ENCODE measurements around the gene TNK1. TPM values are rescaled to one million over a fixed set of nuclear protein-coding genes. Genes with fewer than 3 reads are reported as not detected.
"Not testable (repeated sequence)": the region's sequence is repeated elsewhere in the genome, so short reads cannot be mapped to it uniquely, and the experiment has no call there.

TNK1 gene
- polyA plus RNA-seq (2013), result 3.7 TPM

DNA sequence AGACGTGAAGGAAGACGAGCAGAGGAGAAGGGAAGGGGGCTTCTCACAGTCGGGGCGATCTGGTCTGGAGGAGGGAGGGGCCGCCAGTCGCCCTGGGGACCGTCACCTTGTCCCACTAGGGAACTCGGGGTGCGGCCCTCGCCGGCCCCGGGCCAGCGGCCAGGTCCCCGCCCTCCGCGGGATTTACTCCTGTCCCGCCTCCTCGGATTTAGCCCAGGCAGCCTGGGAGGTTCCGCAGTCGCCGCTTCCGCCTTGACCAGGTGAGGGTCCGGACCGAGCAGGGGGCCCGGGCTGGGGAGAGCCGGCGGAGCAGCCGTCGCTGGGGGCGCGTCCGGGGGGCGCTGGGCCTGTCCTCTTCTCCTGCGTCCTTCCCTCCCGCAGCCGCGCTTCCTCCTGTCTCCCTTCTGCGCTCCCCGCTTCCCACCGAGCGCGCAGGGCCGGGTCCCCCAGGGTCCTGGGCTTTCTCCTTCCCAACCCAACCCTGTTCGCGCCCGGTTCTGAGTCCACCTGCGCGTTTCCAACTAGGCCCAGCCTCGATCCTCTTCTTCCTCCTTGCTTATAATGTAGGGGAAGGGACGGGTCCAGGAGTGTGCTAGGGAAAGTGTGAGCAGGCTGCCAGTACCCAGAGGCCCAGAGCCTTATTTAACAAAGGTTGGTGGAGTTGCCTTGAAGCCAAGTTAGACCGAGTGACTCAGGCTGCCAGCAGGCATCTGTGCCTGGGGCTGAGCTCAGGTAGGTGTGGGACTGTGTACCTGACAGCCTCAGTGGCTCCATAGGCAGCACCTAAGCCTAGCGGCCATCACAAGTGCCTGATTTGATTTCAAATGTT lies at the start of gene TNK1:
TSS of gene TNK1 (plus strand) at position 235 of the 829 bp plus-strand sequence. CDS start 1,838 bp downstream, outside the sequence.
- peak within 1 kb of the TSS in 4 of 7 experiments; percentile 42 to 75 (median 52) for H3K4me3 ChIP-seq (ENCODE audit: control insufficient read depth in 1 of 7, extremely low read depth in 1 of 7, insufficient read depth in 4 of 7, low read depth in 2 of 7, low read length in 6 of 7)
- H3K27ac ChIP-seq (ENCODE audit: insufficient read depth in 1 of 2, low read depth in 1 of 2, low read length in 2 of 2, poor library complexity in 1 of 2, severe bottlenecking in 2 of 2), result peak within 1 kb of the TSS in 1 of 2 experiments; percentile 25
- H3K27me3 ChIP-seq (replicated peaks in 2 of 5; ENCODE audit: control insufficient read depth in 4 of 5, insufficient read depth in 5 of 5, low read length in 4 of 5), result peaks cover 2 to 38% (median 23%) of the 10 kb centered on the region in 5 experiments
- H3K36me3 ChIP-seq (ENCODE audit: control insufficient read depth in 4 of 4, insufficient read depth in 4 of 4, low read length in 3 of 4), result no peaks in the 10 kb centered on the region
- 4% methylated on average over 38 of the region's 52 CpGs for WGBS (ENCODE audit: insufficient coverage)
- peaks cover 0 to 11% (median 3%) of the 10 kb centered on the region in 5 experiments for H3K9me3 ChIP-seq (ENCODE audit: control extremely low read depth in 1 of 5, control insufficient read depth in 4 of 5, insufficient read depth in 2 of 5, low read depth in 1 of 5, low read length in 4 of 5)
- POLR2A ChIA-PET, result no interaction called here
- H3K4me1 ChIP-seq (ENCODE audit: control extremely low read depth in 1 of 4, control insufficient read depth in 4 of 4, insufficient read depth in 4 of 4, low read length in 3 of 4), result peaks cover 0 to 31% (median 18%) of the 10 kb centered on the region in 4 experiments
- DNase-seq, result no peak
- CTCF ChIA-PET, result interaction anchor here (0.8 to 2.0 kb wide), 3 partner anchors 11 to 25 kb away, joined by 3 to 6 read pairs (median 5); partner anchors contain the start of gene PLSCR3

DNA sequence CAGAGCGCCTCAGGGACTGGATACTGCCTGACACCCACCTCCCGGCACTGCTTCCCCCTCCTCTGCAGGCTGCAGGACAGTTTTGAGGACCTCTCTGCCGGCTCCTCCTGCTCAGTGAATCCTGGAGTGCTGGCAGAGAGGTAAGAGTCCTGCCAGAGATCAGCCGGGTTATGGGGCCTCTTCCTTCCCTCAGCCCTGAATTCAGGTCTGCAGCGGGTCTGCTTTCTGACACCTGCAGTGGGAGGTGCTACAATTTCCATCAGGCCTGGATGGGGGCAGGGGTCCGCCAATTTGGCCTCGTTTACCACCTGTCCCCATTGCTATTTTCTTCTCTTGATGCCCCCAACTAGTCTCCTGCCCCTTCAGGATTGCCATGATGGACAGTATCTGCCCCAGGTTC lies 48.8 kb upstream of the TNK1 start:
- peaks cover 0 to 2% (median 0%) of the 10 kb centered on the region in 4 experiments for H3K36me3 ChIP-seq (ENCODE audit: control insufficient read depth in 4 of 4, insufficient read depth in 4 of 4, low read length in 3 of 4)
- no peaks in the 10 kb centered on the region for H3K27me3 ChIP-seq (replicated peaks in 2 of 5; ENCODE audit: control insufficient read depth in 4 of 5, insufficient read depth in 5 of 5, low read length in 4 of 5)
- no peak overlapping the region for H3K4me3 ChIP-seq (ENCODE audit: control insufficient read depth in 1 of 7, extremely low read depth in 1 of 7, insufficient read depth in 4 of 7, low read depth in 2 of 7, low read length in 6 of 7)
- CTCF ChIA-PET, result no interaction called here
- H3K27ac ChIP-seq (ENCODE audit: insufficient read depth in 1 of 2, low read depth in 1 of 2, low read length in 2 of 2, poor library complexity in 1 of 2, severe bottlenecking in 2 of 2), result peak overlapping the region in 1 of 2 experiments; percentile 43
- peaks cover 10 to 63% (median 57%) of the 10 kb centered on the region in 4 experiments for H3K4me1 ChIP-seq (ENCODE audit: control extremely low read depth in 1 of 4, control insufficient read depth in 4 of 4, insufficient read depth in 4 of 4, low read length in 3 of 4)
- POLR2A ChIA-PET, result no interaction called here
- 54% methylated on average over 7 of the region's 7 CpGs for WGBS (ENCODE audit: insufficient coverage)
- no peak for DNase-seq
- no peaks in the 10 kb centered on the region for H3K9me3 ChIP-seq (ENCODE audit: control extremely low read depth in 1 of 5, control insufficient read depth in 4 of 5, insufficient read depth in 2 of 5, low read depth in 1 of 5, low read length in 4 of 5)

DNA sequence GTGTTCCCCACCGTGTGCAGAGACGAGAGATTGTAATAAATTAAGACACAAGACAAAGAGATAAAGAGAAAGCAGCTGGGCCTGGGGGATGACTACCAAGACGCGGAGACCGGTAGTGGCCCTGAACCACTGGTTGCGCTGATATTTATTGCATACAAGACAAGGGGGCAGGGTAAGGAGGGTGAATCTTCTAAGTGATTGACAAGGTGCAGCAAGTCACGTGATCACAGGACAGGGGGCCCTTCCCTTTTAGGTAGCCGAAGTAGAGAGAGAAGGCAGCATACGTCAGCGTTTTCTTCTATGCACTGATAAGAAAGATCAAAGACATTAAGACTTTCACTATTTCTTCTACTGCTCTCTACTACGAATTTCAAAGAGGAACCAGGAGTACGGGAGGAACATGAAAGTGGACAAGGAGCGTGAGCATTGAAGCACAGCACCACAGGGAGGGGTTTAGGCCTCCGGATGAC lies 48.3 kb upstream of the TNK1 start:
- H3K9me3 ChIP-seq (ENCODE audit: control extremely low read depth in 1 of 5, control insufficient read depth in 4 of 5, insufficient read depth in 2 of 5, low read depth in 1 of 5, low read length in 4 of 5); DNase-seq; H3K27me3 ChIP-seq (replicated peaks in 2 of 5; ENCODE audit: control insufficient read depth in 4 of 5, insufficient read depth in 5 of 5, low read length in 4 of 5); H3K4me3 ChIP-seq (ENCODE audit: control insufficient read depth in 1 of 7, extremely low read depth in 1 of 7, insufficient read depth in 4 of 7, low read depth in 2 of 7, low read length in 6 of 7); H3K36me3 ChIP-seq (ENCODE audit: control insufficient read depth in 4 of 4, insufficient read depth in 4 of 4, low read length in 3 of 4); POLR2A ChIA-PET; H3K27ac ChIP-seq (ENCODE audit: insufficient read depth in 1 of 2, low read depth in 1 of 2, low read length in 2 of 2, poor library complexity in 1 of 2, severe bottlenecking in 2 of 2); CTCF ChIA-PET: not testable (repeated sequence)
- peaks cover 15 to 66% (median 60%) of the 10 kb centered on the region in 4 experiments for H3K4me1 ChIP-seq (ENCODE audit: control extremely low read depth in 1 of 4, control insufficient read depth in 4 of 4, insufficient read depth in 4 of 4, low read length in 3 of 4)
- 65% methylated on average over 10 of the region's 14 CpGs for WGBS (ENCODE audit: insufficient coverage)

DNA sequence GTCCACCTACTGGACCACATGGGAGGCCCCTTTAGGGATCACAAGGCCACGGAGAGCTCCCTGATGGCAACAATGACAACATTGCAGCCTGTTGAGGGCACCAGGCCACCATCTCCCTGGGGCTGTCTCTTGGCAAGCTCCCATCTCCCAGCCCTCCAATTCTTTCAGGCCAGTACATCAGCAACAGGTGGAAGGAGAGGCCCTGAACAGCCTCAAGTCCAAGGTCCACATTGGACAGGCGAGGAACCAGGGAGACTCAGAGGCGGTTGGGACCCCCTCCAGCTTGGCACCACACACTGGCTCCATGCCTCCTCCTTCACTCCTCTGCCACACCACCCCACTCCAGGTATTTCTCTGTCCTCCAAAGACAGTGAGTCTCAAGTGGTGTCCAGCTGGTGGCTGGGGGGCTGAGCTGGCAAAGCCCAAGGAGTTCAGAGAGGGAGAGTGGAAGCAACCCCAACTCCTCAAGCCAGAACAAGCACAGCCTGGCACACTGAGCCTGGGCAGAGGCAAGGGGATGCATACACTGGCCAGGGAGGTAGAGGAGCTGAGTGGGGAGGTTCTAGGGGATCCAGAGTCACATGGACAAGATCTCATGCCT lies 45.9 kb upstream of the TNK1 start:
- no peak for DNase-seq
- no peaks in the 10 kb centered on the region for H3K27me3 ChIP-seq (replicated peaks in 2 of 5; ENCODE audit: control insufficient read depth in 4 of 5, insufficient read depth in 5 of 5, low read length in 4 of 5)
- peaks cover 0 to 17% (median 7%) of the 10 kb centered on the region in 4 experiments for H3K36me3 ChIP-seq (ENCODE audit: control insufficient read depth in 4 of 4, insufficient read depth in 4 of 4, low read length in 3 of 4)
- H3K4me3 ChIP-seq (ENCODE audit: control insufficient read depth in 1 of 7, extremely low read depth in 1 of 7, insufficient read depth in 4 of 7, low read depth in 2 of 7, low read length in 6 of 7), result peak overlapping the region in 1 of 7 experiments; percentile 83
- ChIA-PET POLR2A (no interaction called here), CTCF (interaction anchor here (1.3 to 18.5 kb wide), 4 partner anchors 9 to 14 kb away, joined by 6 to 314 read pairs (median 32); partner anchors contain the start of gene NEURL4)
- H3K4me1 ChIP-seq (ENCODE audit: control extremely low read depth in 1 of 4, control insufficient read depth in 4 of 4, insufficient read depth in 4 of 4, low read length in 3 of 4), result peaks cover 12 to 58% (median 53%) of the 10 kb centered on the region in 4 experiments
- H3K9me3 ChIP-seq (ENCODE audit: control extremely low read depth in 1 of 5, control insufficient read depth in 4 of 5, insufficient read depth in 2 of 5, low read depth in 1 of 5, low read length in 4 of 5), result no peaks in the 10 kb centered on the region
- H3K27ac ChIP-seq (ENCODE audit: insufficient read depth in 1 of 2, low read depth in 1 of 2, low read length in 2 of 2, poor library complexity in 1 of 2, severe bottlenecking in 2 of 2), result peak overlapping the region in 1 of 2 experiments; percentile 79
- WGBS (ENCODE audit: insufficient coverage), result 95% methylated on average over 2 of the region's 3 CpGs

DNA sequence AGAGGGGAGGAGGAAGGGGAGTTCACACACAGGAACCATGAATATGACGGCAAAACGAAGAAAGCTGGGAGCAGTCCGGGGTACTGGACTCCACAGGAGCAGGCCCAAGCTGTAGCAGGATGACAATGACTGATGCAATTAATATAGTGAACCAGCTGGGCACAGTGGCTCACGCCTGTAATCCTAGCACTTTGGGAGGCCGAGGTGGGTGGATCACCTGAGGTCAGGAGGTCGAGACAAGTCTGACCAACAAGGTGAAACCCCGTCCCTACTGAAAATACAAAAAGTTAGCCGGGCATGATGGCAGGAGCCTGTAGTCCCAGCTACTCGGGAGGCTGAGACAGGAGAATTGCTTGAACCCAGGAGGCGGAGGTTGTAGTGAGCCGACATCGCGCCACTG lies 45.1 kb upstream of the TNK1 start:
- H3K36me3 ChIP-seq (ENCODE audit: control insufficient read depth in 4 of 4, insufficient read depth in 4 of 4, low read length in 3 of 4), result peaks cover 2 to 21% (median 10%) of the 10 kb centered on the region in 4 experiments
- POLR2A ChIA-PET, result interaction anchor here (0.9 to 1.2 kb wide), 3 partner anchors 16 to 115 kb away, joined by 3 to 4 read pairs (median 3); no protein-coding TSS in a partner anchor
- CTCF ChIA-PET, result interaction anchor here (0.6 to 18.5 kb wide), 10 partner anchors 10 to 115 kb away, joined by 3 to 314 read pairs (median 8); partner anchors contain the start of genes ACADVL, DLG4 and NEURL4
- DNase-seq; H3K9me3 ChIP-seq (ENCODE audit: control extremely low read depth in 1 of 5, control insufficient read depth in 4 of 5, insufficient read depth in 2 of 5, low read depth in 1 of 5, low read length in 4 of 5); H3K27me3 ChIP-seq (replicated peaks in 2 of 5; ENCODE audit: control insufficient read depth in 4 of 5, insufficient read depth in 5 of 5, low read length in 4 of 5): not testable (repeated sequence)
- H3K4me3 ChIP-seq (ENCODE audit: control insufficient read depth in 1 of 7, extremely low read depth in 1 of 7, insufficient read depth in 4 of 7, low read depth in 2 of 7, low read length in 6 of 7), result peak overlapping the region in 6 of 7 experiments; percentile 67 to 83 (median 78)
- peak overlapping the region in 1 of 2 experiments; percentile 79 for H3K27ac ChIP-seq (ENCODE audit: insufficient read depth in 1 of 2, low read depth in 1 of 2, low read length in 2 of 2, poor library complexity in 1 of 2, severe bottlenecking in 2 of 2)
- H3K4me1 ChIP-seq (ENCODE audit: control extremely low read depth in 1 of 4, control insufficient read depth in 4 of 4, insufficient read depth in 4 of 4, low read length in 3 of 4), result peaks cover 12 to 52% (median 46%) of the 10 kb centered on the region in 4 experiments
- WGBS (ENCODE audit: insufficient coverage), result 87% methylated on average over 10 of the region's 13 CpGs

DNA sequence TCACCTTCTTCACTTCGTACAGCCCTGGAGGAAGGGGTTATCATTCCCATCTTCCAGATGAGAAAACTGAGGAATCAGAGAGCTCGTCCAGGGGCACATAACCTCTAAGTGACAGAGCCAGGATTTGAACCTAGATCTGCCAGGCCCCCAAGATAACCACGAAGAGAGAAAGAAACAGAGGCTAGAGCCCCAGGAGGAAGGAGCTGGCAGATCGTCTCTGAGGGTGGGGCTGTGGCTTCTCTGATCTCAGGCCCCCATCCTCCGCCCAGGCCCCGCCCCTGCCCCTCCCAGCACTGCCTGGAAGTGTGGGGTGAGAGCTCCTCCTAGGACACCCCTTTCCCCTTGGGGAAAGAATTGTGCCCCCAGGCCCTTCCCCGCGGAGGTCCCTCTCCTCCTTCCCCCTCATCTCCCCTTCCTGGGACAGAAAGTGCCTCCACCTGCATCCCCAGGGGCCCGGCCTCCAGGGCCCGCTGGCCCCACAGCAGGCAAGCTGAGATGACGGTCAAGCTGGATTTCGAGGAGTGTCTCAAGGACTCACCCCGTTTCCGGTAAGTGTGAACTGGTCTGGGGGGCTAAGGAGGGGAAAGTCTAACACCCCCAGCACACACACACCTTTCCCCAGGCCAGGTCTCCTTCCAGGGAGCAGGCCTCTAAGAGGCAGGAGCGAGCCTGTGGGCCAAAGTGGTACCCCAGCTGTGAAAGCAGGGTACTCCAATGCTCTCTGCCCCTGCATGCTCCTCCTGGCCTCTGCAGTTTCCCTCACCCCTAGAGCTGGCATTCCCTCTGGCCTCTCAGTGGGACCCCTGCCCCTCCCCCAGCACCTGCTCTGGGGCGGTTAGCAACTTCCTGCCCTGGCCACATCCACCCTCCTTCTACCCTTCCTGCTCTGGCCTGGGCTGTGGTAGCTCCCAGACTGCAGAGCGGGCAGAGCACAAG lies 44.4 kb upstream of the TNK1 start, which contains the start of gene ACAP1:
TSS of gene ACAP1 (plus strand) at position 290 of the 936 bp plus-strand sequence. CDS start at position 496, 206 bp downstream.
- peak within 1 kb of the TSS; percentile 51 to 83 (median 76) for H3K4me3 ChIP-seq (ENCODE audit: control insufficient read depth in 1 of 7, extremely low read depth in 1 of 7, insufficient read depth in 4 of 7, low read depth in 2 of 7, low read length in 6 of 7)
- peak in 2 of 3 donors; percentile 68 to 69 for DNase-seq
- H3K27ac ChIP-seq (ENCODE audit: insufficient read depth in 1 of 2, low read depth in 1 of 2, low read length in 2 of 2, poor library complexity in 1 of 2, severe bottlenecking in 2 of 2), result peak within 1 kb of the TSS; percentile 46 to 79
- H3K27me3 ChIP-seq (replicated peaks in 2 of 5; ENCODE audit: control insufficient read depth in 4 of 5, insufficient read depth in 5 of 5, low read length in 4 of 5), result no peaks in the 10 kb centered on the region
- H3K4me1 ChIP-seq (ENCODE audit: control extremely low read depth in 1 of 4, control insufficient read depth in 4 of 4, insufficient read depth in 4 of 4, low read length in 3 of 4), result peaks cover 12 to 49% (median 45%) of the 10 kb centered on the region in 4 experiments
- WGBS (ENCODE audit: insufficient coverage), result 3% methylated on average over 9 of the region's 17 CpGs
- H3K36me3 ChIP-seq (ENCODE audit: control insufficient read depth in 4 of 4, insufficient read depth in 4 of 4, low read length in 3 of 4), result peaks cover 2 to 24% (median 15%) of the 10 kb centered on the region in 4 experiments
- H3K9me3 ChIP-seq (ENCODE audit: control extremely low read depth in 1 of 5, control insufficient read depth in 4 of 5, insufficient read depth in 2 of 5, low read depth in 1 of 5, low read length in 4 of 5), result no peaks in the 10 kb centered on the region
- CTCF ChIA-PET, result interaction anchor here (0.6 to 18.5 kb wide), 13 partner anchors 9 to 116 kb away, joined by 3 to 314 read pairs (median 6); partner anchors contain the start of genes ACADVL, DLG4 and NEURL4
- POLR2A ChIA-PET, result interaction anchor here (0.5 to 1.2 kb wide), 7 partner anchors 15 to 837 kb away, joined by 3 to 4 read pairs (median 3); no protein-coding TSS in a partner anchor

Data from common myeloid progenitor, CD34-positive (primary cell).